HCT116 (cell line): ENCODE data around the gene PRKAR1A. TPM values are rescaled to one million over a fixed set of nuclear protein-coding genes. Genes with fewer than 3 reads are reported as not detected.

ENCODE experiments used
- ATAC-seq: fragments of 200-7000 bp; cut with Tn5 transposase; 2 replicates; pipeline ENCODE4 v1.9.1; 2020; ENCODE audit warnings: mild to moderate bottlenecking, moderate library complexity
- BruUV-seq: library from RNA; stranded (reverse); fragments of 400-500 nt; replicated peaks from 2 replicates; lab custom pipeline; 2021; lab: Mats Ljungman, UMichigan
- CTCF ChIA-PET: fragments of 300-600 bp; sonication (Branson Sonifier 250); formaldehyde crosslinking; loops from one replicate; lab custom pipeline; 2021; ENCODE audit warnings: antibody characterized with exemption; lab: Charles Lee
- POLR2A ChIA-PET: fragments of 300-600, 350-600 bp; sonication (Branson Sonifier 250); formaldehyde crosslinking; loops from one replicate; lab custom pipeline; 2021; ENCODE audit warnings: antibody characterized with exemption; lab: Charles Lee
- RAD21 ChIA-PET, 2 experiments: fragments of 300-600 bp; sonication (Branson Sonifier 250); formaldehyde crosslinking; loops; one replicate each; lab custom pipeline; 2023; ENCODE audit warnings: low total read pairs in 2 of 2; ENCODE audit not compliant: uncharacterized antibody in 2 of 2, unreplicated experiment in 2 of 2, low non-redundant PET in 1 of 2; lab: Charles Lee
- DNase-seq: peaks from one replicate; pipeline ENCODE4 v3.0.0-alpha.2; 2010; ENCODE audit warnings: low read depth, low spot score
- H2AFZ ChIP-seq: fragments of 200-600 bp; shearing (Covaris generic), sonication (generic); 2 replicates; pipeline ENCODE4 v1.6.1; 2017; ENCODE audit warnings: low read depth, mixed run types, mixed read lengths, antibody characterized with exemption, low read length; ENCODE audit not compliant: poor library complexity, severe bottlenecking
- H3K27ac ChIP-seq: 2 replicates; pipeline ENCODE4 v1.5.1; 2012; ENCODE audit warnings: low read depth, low read length
- H3K27me3 ChIP-seq: fragments of 200-600 bp; sonication (generic); 2 replicates; pipeline ENCODE4 v1.6.1; 2016; ENCODE audit warnings: mixed run types, low read length, mixed read lengths; ENCODE audit not compliant: insufficient read depth
- H3K36me3 ChIP-seq, 2 experiments: fragments of 200-500 bp in 1 of 2; fragments of 200-600 bp in 1 of 2; sonication (Bioruptor generic) in 1 of 2; sonication (generic) in 1 of 2; 2 replicates each; pipeline versions ENCODE4 v1.5.1 to v1.6.1; 2014 to 2016; ENCODE audit warnings: low read length in 2 of 2, inconsistent platforms in 1 of 2, mixed read lengths in 1 of 2, mixed run types in 1 of 2; ENCODE audit not compliant: insufficient read depth in 2 of 2, control insufficient read depth in 1 of 2
- H3K4me1 ChIP-seq, 2 experiments: fragments of 200-600 bp in 1 of 2; sonication (generic) in 1 of 2; 2 replicates each; pipeline versions ENCODE4 v1.5.1 to v1.6.1; 2012 to 2017; ENCODE audit warnings: low read length in 2 of 2, inconsistent platforms in 1 of 2, mild to moderate bottlenecking in 1 of 2, mixed read lengths in 1 of 2, mixed run types in 1 of 2, moderate library complexity in 1 of 2; ENCODE audit not compliant: insufficient read depth in 2 of 2, control insufficient read depth in 1 of 2
- H3K4me2 ChIP-seq: fragments of 200-600 bp; sonication (generic); 2 replicates; pipeline ENCODE4 v1.6.1; 2017; ENCODE audit warnings: mixed run types, low read length, mixed read lengths
- H3K4me3 ChIP-seq, 2 experiments: fragments of 200-600 bp in 1 of 2; sonication (generic) in 1 of 2; replicated peaks in 1 of 2; 2 replicates each; pipeline ENCODE4 v1.5.1; 2011 to 2016; ENCODE audit warnings: low read length in 2 of 2, control low read depth in 1 of 2, low read depth in 1 of 2, mild to moderate bottlenecking in 1 of 2, mixed read lengths in 1 of 2, mixed run types in 1 of 2
- H3K79me2 ChIP-seq: fragments of 200-600 bp; sonication (generic); 2 replicates; pipeline ENCODE4 v1.6.1; 2017; ENCODE audit warnings: mild to moderate bottlenecking, mixed run types, low read length, moderate library complexity, mixed read lengths; ENCODE audit not compliant: insufficient read depth
- H3K9ac ChIP-seq: fragments of 200-600 bp; sonication (generic); 2 replicates; pipeline ENCODE4 v1.6.1; 2016; ENCODE audit warnings: low read length, mixed read lengths
- H3K9me2 ChIP-seq: fragments of 200-600 bp; sonication (generic), shearing (Covaris generic); 2 replicates; pipeline ENCODE4 v1.6.1; 2017; ENCODE audit warnings: mixed run types, mild to moderate bottlenecking, moderate library complexity; ENCODE audit not compliant: insufficient read depth
- H3K9me3 ChIP-seq, 2 experiments: fragments of 200-500 bp in 1 of 2; fragments of 200-600 bp in 1 of 2; sonication (Bioruptor generic) in 1 of 2; sonication (generic) in 1 of 2; 2 replicates each; pipeline ENCODE4 v1.6.1; 2014 to 2017; ENCODE audit warnings: low read length in 2 of 2, mixed read lengths in 2 of 2, inconsistent platforms in 1 of 2, low read depth in 1 of 2, mild to moderate bottlenecking in 1 of 2, mixed run types in 1 of 2, moderate library complexity in 1 of 2; ENCODE audit not compliant: control insufficient read depth in 1 of 2, insufficient read depth in 1 of 2
- H4K20me1 ChIP-seq: fragments of 200-600 bp; sonication (generic), shearing (Covaris generic); 2 replicates; pipeline ENCODE4 v1.6.1; 2017; ENCODE audit warnings: mixed run types, mild to moderate bottlenecking, moderate library complexity; ENCODE audit not compliant: insufficient read depth
- ATF3 ChIP-seq: IDR thresholded peaks from 2 replicates; pipeline ENCODE4 v1.6.1; 2012
- CEBPB ChIP-seq: IDR thresholded peaks from 2 replicates; pipeline ENCODE4 v1.6.1; 2012; ENCODE audit warnings: low read depth
- CTCF ChIP-seq, 3 experiments: fragments of 200-600 bp in 1 of 3; sonication (generic) in 1 of 3; IDR thresholded peaks in 2 of 3; conservative IDR thresholded peaks in 1 of 3; 2 replicates each; pipeline ENCODE4 v1.5.1; 2012 to 2017; ENCODE audit warnings: low read depth in 2 of 3, low read length in 2 of 3, antibody characterized with exemption in 1 of 3, borderline replicate concordance in 1 of 3, control low read depth in 1 of 3, mild to moderate bottlenecking in 1 of 3, mixed read lengths in 1 of 3, mixed run types in 1 of 3, moderate library complexity in 1 of 3; ENCODE audit not compliant: insufficient read depth in 1 of 3
- EZH2 ChIP-seq: fragments of 200-600 bp; sonication (generic); IDR thresholded peaks from 2 replicates; pipeline ENCODE4 v1.6.1; 2017; ENCODE audit warnings: antibody characterized with exemption, mixed run types
- JUND ChIP-seq: IDR thresholded peaks from 2 replicates; pipeline ENCODE4 v1.6.1; 2012
- RAD21 ChIP-seq: IDR thresholded peaks from 2 replicates; pipeline ENCODE4 v1.6.1; 2012; ENCODE audit warnings: low read depth, mild to moderate bottlenecking
- SP1 ChIP-seq: IDR thresholded peaks from 2 replicates; pipeline ENCODE4 v1.6.1; 2012; ENCODE audit warnings: low read depth
- ZFX ChIP-seq: fragments of 450-650 bp; IDR thresholded peaks from 2 replicates; pipeline ENCODE4 v1.6.1; 2017
- intact Hi-C: fragments of 100-400 bp; cut with micrococcal nuclease; formaldehyde crosslinking; loops from 2 replicates; pipeline ENCODE4 v1.10.0; 2022
- total RNA-seq: library from RNA; stranded (reverse); gene quantifications from one replicate; pipeline ENCODE4 v1.2.1, GENCODE V29; 2021; ENCODE audit not compliant: unreplicated experiment

PRKAR1A gene
- total RNA-seq, 1 experiment from 2014 or later, result 295 TPM

GRCh38 chr17:68567581-68567980, 55.4 kb downstream of the PRKAR1A start:
- intact Hi-C loops, result no loop called here
- Histone ChIP-seq H3K36me3 (no peaks in the 10 kb centered on the region), H3K4me3 (no peak overlapping the region), H3K27ac (no peak overlapping the region), H2AFZ (no peak overlapping the region), H3K4me2 (no peak overlapping the region), H4K20me1 (no peaks in the 10 kb centered on the region), H3K79me2 (no peaks in the 10 kb centered on the region), H3K9me3 (no peaks in the 10 kb centered on the region), H3K27me3 (no peaks in the 10 kb centered on the region), H3K4me1 (no peaks in the 10 kb centered on the region), H3K9ac (no peak overlapping the region), H3K9me2 (no peaks in the 10 kb centered on the region)
- ChIA-PET CTCF (no interaction called here), POLR2A (no interaction called here), RAD21 (no interaction called here)
- no TSS peak for BruUV-seq
- TF ChIP-seq ATF3, result no peak
- ATAC-seq, result no peak
- no peak for DNase-seq

- Histone ChIP-seq H3K4me2 (no peak overlapping the region), H3K9me2 (no peaks in the 10 kb centered on the region), H3K9me3 (no peaks in the 10 kb centered on the region), H3K36me3 (no peaks in the 10 kb centered on the region), H3K9ac (no peak overlapping the region), H3K27ac (no peak overlapping the region), H3K4me1 (no peaks in the 10 kb centered on the region), H3K79me2 (no peaks in the 10 kb centered on the region), H2AFZ (no peak overlapping the region), H3K4me3 (no peak overlapping the region), H3K27me3 (no peaks in the 10 kb centered on the region), H4K20me1 (no peaks in the 10 kb centered on the region)
- ChIA-PET CTCF (no interaction called here), RAD21 (no interaction called here), POLR2A (no interaction called here)
- intact Hi-C loops, result no loop called here
- ATAC-seq (no peak), DNase-seq (no peak)
- BruUV-seq, result no TSS peak
- TF ChIP-seq SP1 (no peak), CEBPB (no peak), CTCF (IDR thresholded peaks at IDR 0.05 in 2 of 3, conservative IDR thresholded peaks at IDR 0.05 in 1 of 3; ENCODE audit: borderline replicate concordance in 1 of 3, insufficient read depth in 1 of 3, low read depth in 2 of 3, low read length in 2 of 3) (no peak), RAD21 (no peak), EZH2 (no peak), ZFX (no peak), JUND (no peak)
Measured at GRCh38 chr17:68568581-68568980, 56.4 kb downstream of the PRKAR1A start.
